K562 (cell line): ENCODE data around the gene OSCP1. TPM values are rescaled to one million over a fixed set of nuclear protein-coding genes. Genes with fewer than 3 reads are reported as not detected.

Experiments used
- ATAC-seq: fragments of 200-7000 bp; cut with Tn5 transposase; 3 replicates; pipeline ENCODE4 v1.9.1; 2020; ENCODE audit warnings: moderate library complexity
- BruUV-seq: library from RNA; stranded (reverse); fragments of 400-500 nt; replicated peaks from 2 replicates; lab custom pipeline; 2021; lab: Mats Ljungman, UMichigan
- CTCF ChIA-PET: fragments of 300-600 bp; formaldehyde crosslinking; extraction: SDS; loops from one replicate; lab custom pipeline; 2021; ENCODE audit warnings: low intra/inter-chr PET ratio; lab: Yijun Ruan, JAX
- POLR2A ChIA-PET: fragments of 300-600, 350-650 bp; sonication (Branson Sonifier 250); formaldehyde crosslinking; extraction: SDS; loops from one replicate; lab custom pipeline; 2021; ENCODE audit warnings: antibody characterized with exemption, inconsistent platforms; lab: Yijun Ruan, JAX
- DNase-seq, 4 experiments: peaks; one replicate each; pipeline versions ENCODE4 v3.0.0 to v3.0.0-alpha.2; 2011 to 2018; ENCODE audit warnings: low spot score in 3 of 4, mixed read lengths in 3 of 4; ENCODE audit errors: extremely low read depth in 1 of 4
- FAIRE-seq: peaks from 2 replicates; lab custom pipeline; 2011; peaks lifted over from hg19 to GRCh38; lab: Jason Lieb, UNC
- H2AFZ ChIP-seq: 2 replicates; pipeline ENCODE4 v1.6.0; 2011; ENCODE audit warnings: low read depth, low read length, control low read depth, inconsistent platforms
- H3K27ac ChIP-seq: fragments of 200-600 bp; 3 replicates; pipeline ENCODE4 v1.8.0; 2011; ENCODE audit warnings: low read depth, mild to moderate bottlenecking, control low read depth, inconsistent platforms, low read length, moderate library complexity, mixed read lengths; ENCODE audit errors: extremely low read depth
- H3K27me3 ChIP-seq, 2 experiments: fragments of 300-600 bp in 1 of 2; 2 replicates in 1 of 2; 3 replicates in 1 of 2; pipeline versions ENCODE4 v1.6.0 to v1.8.0; 2011; ENCODE audit warnings: inconsistent platforms in 2 of 2, low read length in 2 of 2, mild to moderate bottlenecking in 1 of 2, mixed read lengths in 1 of 2, moderate library complexity in 1 of 2; ENCODE audit not compliant: control insufficient read depth in 2 of 2, insufficient read depth in 2 of 2
- H3K36me3 ChIP-seq: fragments of 300-600 bp; 3 replicates; pipeline ENCODE4 v1.8.0; 2011; ENCODE audit warnings: mild to moderate bottlenecking, low read length, inconsistent platforms; ENCODE audit not compliant: control insufficient read depth, insufficient read depth
- H3K4me1 ChIP-seq, 2 experiments: fragments of 200-600 bp in 1 of 2; replicated peaks in 1 of 2; 2 replicates in 1 of 2; 3 replicates in 1 of 2; pipeline versions ENCODE4 v1.5.1 to v1.8.0; 2011; ENCODE audit warnings: inconsistent platforms in 2 of 2, low read length in 2 of 2, mild to moderate bottlenecking in 1 of 2, mixed read lengths in 1 of 2, moderate library complexity in 1 of 2; ENCODE audit not compliant: control insufficient read depth in 2 of 2, insufficient read depth in 2 of 2
- H3K4me2 ChIP-seq: 2 replicates; pipeline ENCODE4 v1.6.1; 2011; ENCODE audit warnings: low read length, control low read depth, inconsistent platforms, mixed read lengths; ENCODE audit not compliant: insufficient read depth
- H3K4me3 ChIP-seq: fragments of 200-600 bp; sonication (generic), shearing (Covaris generic); 2 replicates; pipeline ENCODE4 v1.5.1; 2016; ENCODE audit warnings: control low read depth, inconsistent platforms
- H3K79me2 ChIP-seq: fragments of 200-600 bp; 3 replicates; pipeline ENCODE4 v1.8.0; 2011; ENCODE audit warnings: low read length, inconsistent platforms; ENCODE audit not compliant: control insufficient read depth, insufficient read depth
- H3K9ac ChIP-seq, 2 experiments: 2 replicates each; pipeline versions ENCODE4 v1.6.0 to v1.6.1; 2011; ENCODE audit warnings: low read depth in 2 of 2, low read length in 2 of 2, control low read depth in 1 of 2, inconsistent platforms in 1 of 2, mild to moderate bottlenecking in 1 of 2, mixed read lengths in 1 of 2; ENCODE audit not compliant: insufficient read depth in 1 of 2
- H3K9me1 ChIP-seq: one replicate; pipeline ENCODE4 v1.6.0; 2011; ENCODE audit warnings: inconsistent platforms, mild to moderate bottlenecking, low read length, moderate library complexity; ENCODE audit not compliant: control insufficient read depth, insufficient read depth
- H3K9me3 ChIP-seq: replicated peaks from 2 replicates; pipeline ENCODE4 v1.5.1; 2011; ENCODE audit warnings: low read depth, low read length, inconsistent platforms; ENCODE audit not compliant: control insufficient read depth, insufficient read depth
- H4K20me1 ChIP-seq: replicated peaks from 2 replicates; pipeline ENCODE4 v1.6.1; 2011; ENCODE audit warnings: low read length, inconsistent platforms, mixed read lengths; ENCODE audit not compliant: control insufficient read depth, insufficient read depth
- BCOR ChIP-seq: fragments of 450-650 bp; IDR thresholded peaks from 2 replicates; pipeline ENCODE4 v1.6.1; 2016
- FOXJ2 ChIP-seq: fragments of 200-800 bp; sonication (Bioruptor generic); IDR thresholded peaks from 2 replicates; pipeline ENCODE4 v1.6.1; 2016; ENCODE audit warnings: missing genetic modification characterization, missing compliant biosample characterization
- KLF6 ChIP-seq: fragments of 250-450 bp; sonication (Bioruptor Pico); IDR thresholded peaks from 2 replicates; pipeline ENCODE4 v1.4.0; 2020; ENCODE audit warnings: mild to moderate bottlenecking, moderate library complexity, borderline replicate concordance
- MAFG ChIP-seq: fragments of 450-650 bp; conservative IDR thresholded peaks from 2 replicates; pipeline ENCODE4 v1.6.1; 2016; ENCODE audit warnings: missing genetic modification characterization, missing compliant biosample characterization
- TAL1 ChIP-seq: fragments of 450-650 bp; IDR thresholded peaks from 2 replicates; pipeline ENCODE4 v1.6.1; 2016; ENCODE audit warnings: mild to moderate bottlenecking
- YBX1 ChIP-seq: fragments of 450-650 bp; IDR thresholded peaks from 2 replicates; pipeline ENCODE4 v1.7.1; 2016; ENCODE audit warnings: mild to moderate bottlenecking
- ZKSCAN3 ChIP-seq: fragments of 250-450 bp; sonication (Bioruptor Pico); IDR thresholded peaks from 2 replicates; pipeline ENCODE4 v1.4.0; 2020
- ZNF512 ChIP-seq: IDR thresholded peaks from 2 replicates; pipeline ENCODE4 v1.6.1; 2016; ENCODE audit warnings: missing genetic modification characterization, missing compliant biosample characterization
- ZNF695 ChIP-seq: fragments of 450-650 bp; formaldehyde crosslinking; IDR thresholded peaks from 2 replicates; pipeline ENCODE4 v1.4.0; 2020; ENCODE audit warnings: mild to moderate bottlenecking, moderate library complexity
- WGBS: fragments of 100-300 bp; shearing (Covaris generic); methylation state at CpG from one replicate; pipeline ENCODE4 v1.1.6; 2016; ENCODE audit warnings: low coverage, mixed read lengths; ENCODE audit not compliant: insufficient coverage; ENCODE audit errors: missing lambda C conversion rate; 5-methylcytosine and 5-hydroxymethylcytosine counted together
- in situ Hi-C: fragments of 300-500 bp; cut with MboI; formaldehyde crosslinking; loops from 4 replicates; pipeline ENCODE4 v1.15.0; 2018; ENCODE audit warnings: inconsistent platforms, mixed read lengths
- intact Hi-C: fragments of 100-400 bp; cut with micrococcal nuclease; formaldehyde crosslinking; loops from 2 replicates; pipeline ENCODE4 v1.14.2; 2022
- polyA plus RNA-seq, 8 experiments: library from polyadenylated mRNA; depleted of rRNA in 4 of 8; stranded (reverse) in 5 of 8; unstranded in 3 of 8; fragments of >200 nt; fragmentation: Nextera tagmentation in 2 of 8; fragmentation: Illumina TruSeq in 1 of 8; extraction: Ambion mirVana in 2 of 8; extraction: Trizol in 1 of 8; gene quantifications; 2 replicates each; pipeline versions ENCODE4 v1.2.1 to v1.2.3, GENCODE V29; 2011 to 2014; ENCODE audit warnings: inconsistent platforms in 1 of 8, missing spikeins in 1 of 8
- total RNA-seq, 7 experiments: library from RNA; depleted of rRNA in 6 of 7; stranded (reverse); fragments of >200 nt in 6 of 7; fragmentation: Illumina TruSeq in 2 of 7; extraction: Trizol in 2 of 7; gene quantifications; 2 replicates each; pipeline versions ENCODE4 v1.2.1 to v1.2.3, GENCODE V29; 2011 to 2021; ENCODE audit warnings: low replicate concordance in 1 of 7

OSCP1 gene
- total and polyA plus RNA-seq, 9 of the 15 experiments (the other 6 are each of a cell fraction or from before 2014, with no cell fraction given), result 0.15 to 0.40 (median 0.33) TPM; not detected in 5

GRCh38 chr1:36425791-36426190, 24.5 kb downstream of the OSCP1 start:
- FAIRE-seq, result no peak
- 12% methylated on average over 4 of the region's 4 CpGs for WGBS
- Histone ChIP-seq H4K20me1 (no peaks in the 10 kb centered on the region), H3K27ac (no peak overlapping the region), H3K36me3 (no peaks in the 10 kb centered on the region), H3K9ac (no peak overlapping the region), H3K4me3 (no peak overlapping the region), H3K9me1 (no peaks in the 10 kb centered on the region), H2AFZ (no peak overlapping the region), H3K4me1 (no peaks in the 10 kb centered on the region; a peak in 1 of 5 replicates), H3K79me2 (no peaks in the 10 kb centered on the region), H3K27me3 (0 out of 5 replicates have a peak, but pooled peaks cover 0 to 2% of the 10 kb centered on the region in 2 experiments), H3K4me2 (no peak overlapping the region), H3K9me3 (no peaks in the 10 kb centered on the region)
- no peak for ATAC-seq
- DNase-seq, result no peak
- in situ Hi-C loops, result no loop called here
- intact Hi-C loops, result loop anchor here (10.0 kb wide), 1 partner anchor 241 kb away; no protein-coding TSS in a partner anchor
- POLR2A ChIA-PET, result interaction anchor here (0.7 kb wide), 1 partner anchor 261 kb away, joined by 4 read pairs; no protein-coding TSS in a partner anchor
- CTCF ChIA-PET, result no interaction called here
- TF ChIP-seq BCOR (no peak), FOXJ2 (no peak), MAFG (tag) (no peak), ZNF695 (CRISPR knock-in tag) (no peak), YBX1 (no peak), ZKSCAN3 (CRISPR knock-in tag) (no peak), KLF6 (CRISPR knock-in tag) (no peak), TAL1 (no peak), ZNF512 (tag) (no peak)
- no TSS peak for BruUV-seq
